HL-60 (cell line): ENCODE measurements around the gene FGFR3.

Source experiments
- CTCF ChIP-seq: IDR thresholded peaks from one replicate; pipeline ENCODE4 v1.5.1; 2011; ENCODE audit warnings: low read length, control low read depth, inconsistent platforms; ENCODE audit not compliant: insufficient read depth
- POLR2AphosphoS5 ChIP-seq: IDR thresholded peaks from 2 replicates; pipeline ENCODE4 v1.6.1; 2012; ENCODE audit warnings: low read depth
- TF ChIP-seq, protein P1 (sequence below): IDR thresholded peaks from 2 replicates; pipeline ENCODE4 v1.6.1; 2012; ENCODE audit warnings: low read depth; ENCODE audit not compliant: insufficient replicate concordance

DNA sequence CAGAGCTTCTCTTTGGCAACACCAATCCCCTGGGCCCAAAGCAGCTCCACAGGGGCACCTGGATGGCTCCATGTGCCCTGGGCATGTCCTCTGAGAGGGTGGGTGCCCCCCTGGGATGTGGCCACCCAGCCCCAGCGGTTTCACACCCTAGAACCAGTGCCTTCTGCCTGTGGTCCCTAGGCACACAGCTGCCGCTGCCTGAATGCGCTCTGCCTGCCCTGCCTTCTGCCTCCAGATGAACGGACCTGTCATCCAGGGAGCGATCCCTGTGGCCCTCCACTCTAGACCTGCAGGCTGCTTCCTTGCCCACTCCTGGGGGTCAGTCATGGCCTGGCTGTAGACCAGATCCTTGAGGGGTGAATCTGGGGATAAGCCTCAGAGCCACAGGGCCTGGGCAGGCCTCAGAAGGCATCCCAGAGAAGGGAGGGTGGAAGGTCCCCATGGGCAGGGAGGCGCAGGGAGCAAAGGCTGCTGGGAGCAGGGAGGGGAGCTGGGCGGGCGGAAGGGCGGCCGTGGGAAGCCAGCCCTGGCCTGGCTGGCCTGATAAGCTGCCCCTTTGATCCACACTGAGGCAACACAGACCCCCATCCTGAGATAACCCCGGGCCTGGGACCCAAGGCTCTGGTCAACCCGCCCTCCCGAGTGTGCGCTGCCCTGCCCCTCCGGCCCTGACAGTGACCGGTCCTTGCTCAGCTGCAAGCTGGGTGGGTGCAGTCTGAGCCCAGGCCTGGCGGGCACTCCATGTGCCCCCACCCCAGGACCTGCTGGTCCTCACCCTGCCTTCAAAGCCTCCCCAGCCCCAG is 8.1 kb upstream of the FGFR3 start:
- no peak for TF ChIP-seq CTCF
- TF ChIP-seq, protein P1, sequence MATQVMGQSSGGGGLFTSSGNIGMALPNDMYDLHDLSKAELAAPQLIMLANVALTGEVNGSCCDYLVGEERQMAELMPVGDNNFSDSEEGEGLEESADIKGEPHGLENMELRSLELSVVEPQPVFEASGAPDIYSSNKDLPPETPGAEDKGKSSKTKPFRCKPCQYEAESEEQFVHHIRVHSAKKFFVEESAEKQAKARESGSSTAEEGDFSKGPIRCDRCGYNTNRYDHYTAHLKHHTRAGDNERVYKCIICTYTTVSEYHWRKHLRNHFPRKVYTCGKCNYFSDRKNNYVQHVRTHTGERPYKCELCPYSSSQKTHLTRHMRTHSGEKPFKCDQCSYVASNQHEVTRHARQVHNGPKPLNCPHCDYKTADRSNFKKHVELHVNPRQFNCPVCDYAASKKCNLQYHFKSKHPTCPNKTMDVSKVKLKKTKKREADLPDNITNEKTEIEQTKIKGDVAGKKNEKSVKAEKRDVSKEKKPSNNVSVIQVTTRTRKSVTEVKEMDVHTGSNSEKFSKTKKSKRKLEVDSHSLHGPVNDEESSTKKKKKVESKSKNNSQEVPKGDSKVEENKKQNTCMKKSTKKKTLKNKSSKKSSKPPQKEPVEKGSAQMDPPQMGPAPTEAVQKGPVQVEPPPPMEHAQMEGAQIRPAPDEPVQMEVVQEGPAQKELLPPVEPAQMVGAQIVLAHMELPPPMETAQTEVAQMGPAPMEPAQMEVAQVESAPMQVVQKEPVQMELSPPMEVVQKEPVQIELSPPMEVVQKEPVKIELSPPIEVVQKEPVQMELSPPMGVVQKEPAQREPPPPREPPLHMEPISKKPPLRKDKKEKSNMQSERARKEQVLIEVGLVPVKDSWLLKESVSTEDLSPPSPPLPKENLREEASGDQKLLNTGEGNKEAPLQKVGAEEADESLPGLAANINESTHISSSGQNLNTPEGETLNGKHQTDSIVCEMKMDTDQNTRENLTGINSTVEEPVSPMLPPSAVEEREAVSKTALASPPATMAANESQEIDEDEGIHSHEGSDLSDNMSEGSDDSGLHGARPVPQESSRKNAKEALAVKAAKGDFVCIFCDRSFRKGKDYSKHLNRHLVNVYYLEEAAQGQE, result no peak
- TF ChIP-seq POLR2AphosphoS5, result no peak
